HEK293 (cell line): ENCODE data around the gene METTL25.

Experiments
- CTCF ChIA-PET: fragments of 350-600 bp; formaldehyde crosslinking; extraction: SDS; loops from one replicate; lab custom pipeline; 2021; ENCODE audit warnings: antibody characterized with exemption; lab: Yijun Ruan, JAX
- POLR2A ChIA-PET: fragments of 300-600 bp; formaldehyde crosslinking; extraction: SDS; loops from one replicate; lab custom pipeline; 2020; ENCODE audit warnings: antibody characterized with exemption, inconsistent platforms; lab: Yijun Ruan, JAX
- H3K27ac ChIP-seq: fragments of 200-500 bp; sonication (Bioruptor generic); 2 replicates; pipeline ENCODE4 v1.5.1; 2014; ENCODE audit warnings: low read depth, low read length, control low read depth, inconsistent platforms; ENCODE audit errors: extremely low read depth
- H3K36me3 ChIP-seq, 2 experiments: fragments of 200-500 bp in 1 of 2; sonication (Bioruptor generic) in 1 of 2; 1 replicate in 1 of 2; 2 replicates in 1 of 2; pipeline ENCODE4 v1.5.1; 2014 to 2017; ENCODE audit warnings: inconsistent platforms in 2 of 2, low read length in 2 of 2; ENCODE audit not compliant: control insufficient read depth in 2 of 2, insufficient read depth in 1 of 2
- H3K4me1 ChIP-seq: fragments of 200-500 bp; sonication (Bioruptor generic); 2 replicates; pipeline ENCODE4 v1.5.1; 2014; ENCODE audit warnings: mild to moderate bottlenecking, low read length, inconsistent platforms; ENCODE audit not compliant: control insufficient read depth, insufficient read depth
- H3K4me3 ChIP-seq: 2 replicates; pipeline ENCODE4 v1.5.1; 2011; ENCODE audit warnings: low read depth, mild to moderate bottlenecking, control low read depth, low read length, moderate library complexity
- H3K9me3 ChIP-seq: fragments of 200-500 bp; sonication (Bioruptor generic); 2 replicates; pipeline ENCODE4 v1.5.1; 2014; ENCODE audit warnings: low read depth, low read length, inconsistent platforms; ENCODE audit not compliant: control insufficient read depth, insufficient read depth
- HOXA7 ChIP-seq: sonication (generic); formaldehyde crosslinking; IDR thresholded peaks from 2 replicates; pipeline ENCODE4 v1.8.1; 2022; ENCODE audit warnings: missing genetic modification reagents, borderline replicate concordance
- RBAK ChIP-seq: fragments of 450-650 bp; formaldehyde crosslinking; IDR thresholded peaks from 2 replicates; pipeline ENCODE4 v1.5.1; 2016; ENCODE audit warnings: missing biosample characterization, missing genetic modification characterization
- TCF7L2 ChIP-seq: IDR thresholded peaks from 2 replicates; pipeline ENCODE4 v1.6.1; 2011; ENCODE audit warnings: low read depth, mild to moderate bottlenecking, inconsistent platforms, low read length, moderate library complexity, borderline replicate concordance
- YY1 ChIP-seq: fragments of 450-650 bp; formaldehyde crosslinking; IDR thresholded peaks from 2 replicates; pipeline ENCODE4 v1.5.1; 2018; ENCODE audit warnings: missing biosample characterization, missing genetic modification characterization
- ZFP41 ChIP-seq: fragments of 450-650 bp; formaldehyde crosslinking; IDR thresholded peaks from 2 replicates; pipeline ENCODE4 v1.5.1; 2016; ENCODE audit warnings: missing biosample characterization, missing genetic modification characterization, borderline replicate concordance
- ZFP69B ChIP-seq: fragments of 450-650 bp; formaldehyde crosslinking; IDR thresholded peaks from 2 replicates; pipeline ENCODE4 v1.5.1; 2016; ENCODE audit warnings: missing biosample characterization, missing genetic modification characterization
- ZNF132 ChIP-seq: fragments of 450-650 bp; formaldehyde crosslinking; IDR thresholded peaks from 2 replicates; pipeline ENCODE4 v1.5.1; 2017; ENCODE audit warnings: missing biosample characterization, missing genetic modification characterization, borderline replicate concordance
- ZNF174 ChIP-seq: fragments of 450-650 bp; formaldehyde crosslinking; IDR thresholded peaks from 2 replicates; pipeline ENCODE4 v1.5.0; 2017; ENCODE audit warnings: missing biosample characterization, mild to moderate bottlenecking, missing genetic modification characterization
- ZNF266 ChIP-seq: fragments of 450-650 bp; formaldehyde crosslinking; IDR thresholded peaks from 2 replicates; pipeline ENCODE4 v1.5.1; 2016; ENCODE audit warnings: missing biosample characterization, missing genetic modification characterization, low read depth
- ZNF335 ChIP-seq: fragments of 450-650 bp; formaldehyde crosslinking; conservative IDR thresholded peaks from 2 replicates; pipeline ENCODE4 v1.5.1; 2016; ENCODE audit warnings: missing biosample characterization, missing genetic modification characterization
- ZNF350 ChIP-seq: fragments of 450-650 bp; formaldehyde crosslinking; IDR thresholded peaks from 2 replicates; pipeline ENCODE4 v1.5.0; 2017; ENCODE audit warnings: missing biosample characterization, mild to moderate bottlenecking, missing genetic modification characterization
- ZNF501 ChIP-seq: fragments of 450-650 bp; formaldehyde crosslinking; IDR thresholded peaks from 2 replicates; pipeline ENCODE4 v1.5.1; 2016; ENCODE audit warnings: missing biosample characterization, missing genetic modification characterization
- ZNF529 ChIP-seq: fragments of 450-650 bp; formaldehyde crosslinking; IDR thresholded peaks from 2 replicates; pipeline ENCODE4 v1.5.1; 2017; ENCODE audit warnings: missing genetic modification characterization, missing biosample characterization; ENCODE audit not compliant: insufficient replicate concordance
- ZNF600 ChIP-seq: fragments of 450-650 bp; formaldehyde crosslinking; IDR thresholded peaks from 2 replicates; pipeline ENCODE4 v1.5.1; 2016; ENCODE audit warnings: missing biosample characterization, missing genetic modification characterization
- ZNF621 ChIP-seq: fragments of 450-650 bp; formaldehyde crosslinking; IDR thresholded peaks from 2 replicates; pipeline ENCODE4 v1.5.1; 2017; ENCODE audit warnings: missing biosample characterization, missing genetic modification characterization
- ZNF660 ChIP-seq: fragments of 450-650 bp; IDR thresholded peaks from 2 replicates; pipeline ENCODE4 v1.5.1; 2018; ENCODE audit warnings: missing biosample characterization, mild to moderate bottlenecking, missing genetic modification characterization
- ZNF701 ChIP-seq: fragments of 450-650 bp; formaldehyde crosslinking; IDR thresholded peaks from 2 replicates; pipeline ENCODE4 v1.5.1; 2016; ENCODE audit warnings: missing biosample characterization, missing genetic modification characterization
- ZNF777 ChIP-seq: fragments of 450-650 bp; formaldehyde crosslinking; IDR thresholded peaks from 2 replicates; pipeline ENCODE4 v1.5.1; 2017; ENCODE audit warnings: missing biosample characterization, missing genetic modification characterization, borderline replicate concordance
- TF ChIP-seq, protein P1 (sequence below): fragments of 450-650 bp; formaldehyde crosslinking; IDR thresholded peaks from 2 replicates; pipeline ENCODE4 v1.5.1; 2016; ENCODE audit warnings: missing biosample characterization, missing genetic modification characterization, low read depth
- TF ChIP-seq, protein P2 (sequence below): fragments of 450-650 bp; formaldehyde crosslinking; IDR thresholded peaks from 2 replicates; pipeline ENCODE4 v1.5.1; 2017; ENCODE audit warnings: missing biosample characterization, missing genetic modification characterization
- TF ChIP-seq, protein P3 (sequence below): fragments of 450-650 bp; formaldehyde crosslinking; IDR thresholded peaks from 2 replicates; pipeline ENCODE4 v1.5.0; 2017; ENCODE audit warnings: missing biosample characterization, missing genetic modification characterization, borderline replicate concordance
- TF ChIP-seq, protein P4 (sequence below): fragments of 450-650 bp; formaldehyde crosslinking; optimal IDR thresholded peaks from 2 replicates; pipeline ENCODE3; 2016; ENCODE audit warnings: missing biosample characterization, mild to moderate bottlenecking, missing genetic modification characterization
- TF ChIP-seq, protein P5 (sequence below): fragments of 450-650 bp; formaldehyde crosslinking; IDR thresholded peaks from 2 replicates; pipeline ENCODE4 v1.5.1; 2016; ENCODE audit warnings: missing biosample characterization, missing genetic modification characterization

Gene METTL25

DNA sequence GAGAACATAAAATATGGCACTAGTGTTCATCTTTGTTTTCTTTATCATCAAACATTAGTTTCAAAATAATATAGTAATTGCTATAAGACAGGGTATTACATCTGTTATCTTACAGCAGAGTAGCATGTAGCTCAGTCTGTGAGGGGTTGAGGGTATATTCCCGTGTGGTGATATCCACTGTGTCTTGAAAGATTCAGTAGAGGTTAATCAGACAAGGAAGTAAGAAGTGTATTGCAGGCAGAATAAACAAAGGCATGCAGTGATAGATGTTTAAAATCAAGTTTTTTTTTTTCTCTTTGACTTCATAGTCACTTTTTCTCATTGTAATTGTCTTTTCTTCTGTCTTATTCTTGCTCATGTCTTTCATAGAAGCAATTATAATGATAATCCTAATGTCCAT lies 48.3 kb downstream of the METTL25 start:
- Histone ChIP-seq H3K36me3 (no peaks in the 10 kb centered on the region), H3K4me3 (no peak overlapping the region), H3K27ac (no peak overlapping the region), H3K4me1 (no peaks in the 10 kb centered on the region), H3K9me3 (no peaks in the 10 kb centered on the region)
- POLR2A ChIA-PET, result no interaction called here
- TF ChIP-seq ZNF174 (tag by site-specific recombination) (no peak), HOXA7 (CRISPR knock-in tag) (no peak)
- TF ChIP-seq, protein P1, sequence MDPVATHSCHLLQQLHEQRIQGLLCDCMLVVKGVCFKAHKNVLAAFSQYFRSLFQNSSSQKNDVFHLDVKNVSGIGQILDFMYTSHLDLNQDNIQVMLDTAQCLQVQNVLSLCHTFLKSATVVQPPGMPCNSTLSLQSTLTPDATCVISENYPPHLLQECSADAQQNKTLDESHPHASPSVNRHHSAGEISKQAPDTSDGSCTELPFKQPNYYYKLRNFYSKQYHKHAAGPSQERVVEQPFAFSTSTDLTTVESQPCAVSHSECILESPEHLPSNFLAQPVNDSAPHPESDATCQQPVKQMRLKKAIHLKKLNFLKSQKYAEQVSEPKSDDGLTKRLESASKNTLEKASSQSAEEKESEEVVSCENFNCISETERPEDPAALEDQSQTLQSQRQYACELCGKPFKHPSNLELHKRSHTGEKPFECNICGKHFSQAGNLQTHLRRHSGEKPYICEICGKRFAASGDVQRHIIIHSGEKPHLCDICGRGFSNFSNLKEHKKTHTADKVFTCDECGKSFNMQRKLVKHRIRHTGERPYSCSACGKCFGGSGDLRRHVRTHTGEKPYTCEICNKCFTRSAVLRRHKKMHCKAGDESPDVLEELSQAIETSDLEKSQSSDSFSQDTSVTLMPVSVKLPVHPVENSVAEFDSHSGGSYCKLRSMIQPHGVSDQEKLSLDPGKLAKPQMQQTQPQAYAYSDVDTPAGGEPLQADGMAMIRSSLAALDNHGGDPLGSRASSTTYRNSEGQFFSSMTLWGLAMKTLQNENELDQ, result no peak
- CTCF ChIA-PET, result interaction anchor here (0.5 kb wide), 1 partner anchor 22 kb away, joined by 3 read pairs; no protein-coding TSS in a partner anchor

DNA sequence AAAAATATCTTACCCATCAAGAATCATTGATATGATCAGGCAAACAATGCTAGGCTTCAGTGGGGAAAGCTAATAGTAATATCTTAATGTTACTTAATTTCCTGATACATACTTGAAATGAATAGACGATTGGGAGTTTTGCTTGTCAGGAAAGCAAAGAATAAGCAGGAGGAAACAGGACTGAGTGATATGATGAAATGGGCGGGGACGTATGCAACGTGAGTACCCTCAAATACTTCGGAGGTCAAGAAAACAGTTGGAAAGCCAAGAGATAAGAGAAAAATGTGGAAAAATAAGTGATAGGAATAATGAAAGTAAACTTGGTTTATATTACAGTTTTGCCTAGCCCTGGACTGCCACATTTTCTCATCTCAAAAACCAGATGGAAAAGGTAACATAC lies 49.2 kb downstream of the METTL25 start:
- Histone ChIP-seq H3K4me3 (no peak overlapping the region), H3K36me3 (no peaks in the 10 kb centered on the region), H3K9me3 (no peaks in the 10 kb centered on the region), H3K4me1 (no peaks in the 10 kb centered on the region), H3K27ac (no peak overlapping the region)
- TF ChIP-seq ZNF777 (tag by site-specific recombination), result no peak
- no peak for TF ChIP-seq ZNF529 (tag by site-specific recombination)
- POLR2A ChIA-PET, result no interaction called here
- CTCF ChIA-PET, result no interaction called here

DNA sequence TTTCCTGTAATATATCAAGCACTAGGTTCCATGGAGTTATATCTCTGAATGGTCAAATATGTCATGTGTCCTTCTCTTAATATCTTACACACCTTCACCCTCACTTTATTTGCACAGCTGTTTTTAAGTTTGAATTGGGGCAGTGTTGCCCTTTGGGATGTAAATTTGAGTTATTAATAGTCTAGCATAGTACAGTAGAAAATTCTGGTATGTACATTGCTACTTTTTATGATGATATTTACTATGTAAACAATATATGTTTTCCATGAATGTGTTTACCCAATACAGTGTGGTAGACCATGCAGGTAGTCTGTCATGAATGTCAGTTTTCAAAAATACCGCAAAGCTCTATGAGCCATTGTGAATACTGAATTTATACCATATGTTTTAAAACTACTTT lies 50.5 kb downstream of the METTL25 start:
- Histone ChIP-seq H3K4me3 (no peak overlapping the region), H3K27ac (no peak overlapping the region), H3K4me1 (no peaks in the 10 kb centered on the region), H3K9me3 (no peaks in the 10 kb centered on the region), H3K36me3 (no peaks in the 10 kb centered on the region)
- ChIA-PET CTCF (no interaction called here), POLR2A (no interaction called here)
- no peak for TF ChIP-seq ZNF701
- TF ChIP-seq TCF7L2, result no peak
- TF ChIP-seq RBAK (tag by site-specific recombination), result no peak
- TF ChIP-seq, protein P2, sequence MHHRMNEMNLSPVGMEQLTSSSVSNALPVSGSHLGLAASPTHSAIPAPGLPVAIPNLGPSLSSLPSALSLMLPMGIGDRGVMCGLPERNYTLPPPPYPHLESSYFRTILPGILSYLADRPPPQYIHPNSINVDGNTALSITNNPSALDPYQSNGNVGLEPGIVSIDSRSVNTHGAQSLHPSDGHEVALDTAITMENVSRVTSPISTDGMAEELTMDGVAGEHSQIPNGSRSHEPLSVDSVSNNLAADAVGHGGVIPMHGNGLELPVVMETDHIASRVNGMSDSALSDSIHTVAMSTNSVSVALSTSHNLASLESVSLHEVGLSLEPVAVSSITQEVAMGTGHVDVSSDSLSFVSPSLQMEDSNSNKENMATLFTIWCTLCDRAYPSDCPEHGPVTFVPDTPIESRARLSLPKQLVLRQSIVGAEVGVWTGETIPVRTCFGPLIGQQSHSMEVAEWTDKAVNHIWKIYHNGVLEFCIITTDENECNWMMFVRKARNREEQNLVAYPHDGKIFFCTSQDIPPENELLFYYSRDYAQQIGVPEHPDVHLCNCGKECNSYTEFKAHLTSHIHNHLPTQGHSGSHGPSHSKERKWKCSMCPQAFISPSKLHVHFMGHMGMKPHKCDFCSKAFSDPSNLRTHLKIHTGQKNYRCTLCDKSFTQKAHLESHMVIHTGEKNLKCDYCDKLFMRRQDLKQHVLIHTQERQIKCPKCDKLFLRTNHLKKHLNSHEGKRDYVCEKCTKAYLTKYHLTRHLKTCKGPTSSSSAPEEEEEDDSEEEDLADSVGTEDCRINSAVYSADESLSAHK, result no peak
- TF ChIP-seq ZNF660 (tag by site-specific recombination), result no peak
- TF ChIP-seq, protein P3, sequence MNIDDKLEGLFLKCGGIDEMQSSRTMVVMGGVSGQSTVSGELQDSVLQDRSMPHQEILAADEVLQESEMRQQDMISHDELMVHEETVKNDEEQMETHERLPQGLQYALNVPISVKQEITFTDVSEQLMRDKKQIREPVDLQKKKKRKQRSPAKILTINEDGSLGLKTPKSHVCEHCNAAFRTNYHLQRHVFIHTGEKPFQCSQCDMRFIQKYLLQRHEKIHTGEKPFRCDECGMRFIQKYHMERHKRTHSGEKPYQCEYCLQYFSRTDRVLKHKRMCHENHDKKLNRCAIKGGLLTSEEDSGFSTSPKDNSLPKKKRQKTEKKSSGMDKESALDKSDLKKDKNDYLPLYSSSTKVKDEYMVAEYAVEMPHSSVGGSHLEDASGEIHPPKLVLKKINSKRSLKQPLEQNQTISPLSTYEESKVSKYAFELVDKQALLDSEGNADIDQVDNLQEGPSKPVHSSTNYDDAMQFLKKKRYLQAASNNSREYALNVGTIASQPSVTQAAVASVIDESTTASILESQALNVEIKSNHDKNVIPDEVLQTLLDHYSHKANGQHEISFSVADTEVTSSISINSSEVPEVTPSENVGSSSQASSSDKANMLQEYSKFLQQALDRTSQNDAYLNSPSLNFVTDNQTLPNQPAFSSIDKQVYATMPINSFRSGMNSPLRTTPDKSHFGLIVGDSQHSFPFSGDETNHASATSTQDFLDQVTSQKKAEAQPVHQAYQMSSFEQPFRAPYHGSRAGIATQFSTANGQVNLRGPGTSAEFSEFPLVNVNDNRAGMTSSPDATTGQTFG (tag by site-specific recombination), result no peak
- TF ChIP-seq, protein P4, sequence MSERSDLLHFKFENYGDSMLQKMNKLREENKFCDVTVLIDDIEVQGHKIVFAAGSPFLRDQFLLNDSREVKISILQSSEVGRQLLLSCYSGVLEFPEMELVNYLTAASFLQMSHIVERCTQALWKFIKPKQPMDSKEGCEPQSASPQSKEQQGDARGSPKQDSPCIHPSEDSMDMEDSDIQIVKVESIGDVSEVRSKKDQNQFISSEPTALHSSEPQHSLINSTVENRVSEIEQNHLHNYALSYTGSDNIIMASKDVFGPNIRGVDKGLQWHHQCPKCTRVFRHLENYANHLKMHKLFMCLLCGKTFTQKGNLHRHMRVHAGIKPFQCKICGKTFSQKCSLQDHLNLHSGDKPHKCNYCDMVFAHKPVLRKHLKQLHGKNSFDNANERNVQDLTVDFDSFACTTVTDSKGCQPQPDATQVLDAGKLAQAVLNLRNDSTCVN (tag by site-specific recombination), result no peak
- TF ChIP-seq ZNF501, result no peak
- no peak for TF ChIP-seq ZFP69B (tag by site-specific recombination)
- TF ChIP-seq, protein P5, sequence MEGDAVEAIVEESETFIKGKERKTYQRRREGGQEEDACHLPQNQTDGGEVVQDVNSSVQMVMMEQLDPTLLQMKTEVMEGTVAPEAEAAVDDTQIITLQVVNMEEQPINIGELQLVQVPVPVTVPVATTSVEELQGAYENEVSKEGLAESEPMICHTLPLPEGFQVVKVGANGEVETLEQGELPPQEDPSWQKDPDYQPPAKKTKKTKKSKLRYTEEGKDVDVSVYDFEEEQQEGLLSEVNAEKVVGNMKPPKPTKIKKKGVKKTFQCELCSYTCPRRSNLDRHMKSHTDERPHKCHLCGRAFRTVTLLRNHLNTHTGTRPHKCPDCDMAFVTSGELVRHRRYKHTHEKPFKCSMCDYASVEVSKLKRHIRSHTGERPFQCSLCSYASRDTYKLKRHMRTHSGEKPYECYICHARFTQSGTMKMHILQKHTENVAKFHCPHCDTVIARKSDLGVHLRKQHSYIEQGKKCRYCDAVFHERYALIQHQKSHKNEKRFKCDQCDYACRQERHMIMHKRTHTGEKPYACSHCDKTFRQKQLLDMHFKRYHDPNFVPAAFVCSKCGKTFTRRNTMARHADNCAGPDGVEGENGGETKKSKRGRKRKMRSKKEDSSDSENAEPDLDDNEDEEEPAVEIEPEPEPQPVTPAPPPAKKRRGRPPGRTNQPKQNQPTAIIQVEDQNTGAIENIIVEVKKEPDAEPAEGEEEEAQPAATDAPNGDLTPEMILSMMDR (tag by site-specific recombination), result no peak
- TF ChIP-seq YY1 (tag by site-specific recombination), result no peak
- TF ChIP-seq ZFP41, result no peak
- no peak for TF ChIP-seq ZNF132 (tag by site-specific recombination)
- TF ChIP-seq ZNF335 (tag by site-specific recombination), result no peak
- TF ChIP-seq ZNF350, result no peak
- no peak for TF ChIP-seq ZNF600 (tag by site-specific recombination)
- no peak for TF ChIP-seq ZNF621 (tag by site-specific recombination)
- TF ChIP-seq ZNF266 (tag by site-specific recombination), result no peak
